Caco-2 (cell line): ENCODE results near the gene PIP4P1. TPM values are rescaled to one million over a fixed set of nuclear protein-coding genes. Genes with fewer than 3 reads are reported as not detected.
"Not testable (repeated sequence)": the region's sequence is repeated elsewhere in the genome, so short reads cannot be mapped to it uniquely, and the experiment has no call there.

Source experiments
- Bru-seq: library from RNA; stranded (reverse); fragments of 400-500 nt; gene quantifications from one replicate; lab custom pipeline; 2021; lab: Mats Ljungman, UMichigan
- BruChase-seq, 2 experiments: library from RNA; stranded (reverse); fragments of 400-500 nt; gene quantifications; one replicate each; lab custom pipeline; 2021; lab: Mats Ljungman, UMichigan
- BruUV-seq: library from RNA; stranded (reverse); fragments of 400-500 nt; replicated peaks from 2 replicates; lab custom pipeline; 2021; lab: Mats Ljungman, UMichigan
- CTCF ChIA-PET: fragments of 300-600 bp; sonication (Branson Sonifier 250); formaldehyde crosslinking; loops from one replicate; lab custom pipeline; 2022; ENCODE audit warnings: antibody characterized with exemption; lab: Charles Lee
- POLR2A ChIA-PET: fragments of 300-600 bp; sonication (Branson Sonifier 250); formaldehyde crosslinking; loops from one replicate; lab custom pipeline; 2022; ENCODE audit warnings: antibody characterized with exemption; lab: Charles Lee
- DNase-seq, 2 experiments: peaks; one replicate each; pipeline versions ENCODE4 v3.0.0 to v3.0.0-alpha.2; 2020 to 2022
- H3K27me3 ChIP-seq: replicated peaks from 2 replicates; pipeline ENCODE4 v1.6.0; 2011; ENCODE audit warnings: low read length; ENCODE audit not compliant: control insufficient read depth, insufficient read depth
- H3K36me3 ChIP-seq: 2 replicates; pipeline ENCODE4 v1.5.1; 2011; ENCODE audit warnings: low read length; ENCODE audit not compliant: control insufficient read depth, insufficient read depth
- H3K4me1 ChIP-seq: fragments of 250-450 bp; sonication (Bioruptor Pico); 2 replicates; pipeline ENCODE4 v1.5.1; 2020; ENCODE audit warnings: mild to moderate bottlenecking
- H3K4me3 ChIP-seq: 2 replicates; pipeline ENCODE4 v1.5.1; 2011; ENCODE audit warnings: low read depth, mild to moderate bottlenecking, control low read depth, low read length
- H3K9me3 ChIP-seq: fragments of 250-450 bp; sonication (Bioruptor Pico); 2 replicates; pipeline ENCODE4 v1.5.1; 2020; ENCODE audit warnings: mild to moderate bottlenecking, moderate library complexity
- H3K27ac Mint-ChIP-seq: one replicate; pipeline ENCODE4 v1.8.0; 2022; ENCODE audit warnings: mixed read lengths; ENCODE audit not compliant: unreplicated experiment
- H3K27me3 Mint-ChIP-seq: one replicate; pipeline ENCODE4 v1.8.0; 2022; ENCODE audit warnings: mixed read lengths; ENCODE audit not compliant: insufficient read depth, unreplicated experiment
- H3K36me3 Mint-ChIP-seq: one replicate; pipeline ENCODE4 v1.8.0; 2022; ENCODE audit warnings: mild to moderate bottlenecking, mixed read lengths; ENCODE audit not compliant: insufficient read depth, unreplicated experiment
- H3K4me1 Mint-ChIP-seq: one replicate; pipeline ENCODE4 v1.8.0; 2022; ENCODE audit warnings: low read depth, mixed read lengths; ENCODE audit not compliant: unreplicated experiment
- H3K4me3 Mint-ChIP-seq: one replicate; pipeline ENCODE4 v1.8.0; 2022; ENCODE audit warnings: mild to moderate bottlenecking, moderate library complexity, mixed read lengths; ENCODE audit not compliant: unreplicated experiment
- H3K9me3 Mint-ChIP-seq: one replicate; pipeline ENCODE4 v1.8.0; 2022; ENCODE audit warnings: mixed read lengths; ENCODE audit not compliant: unreplicated experiment
- CTCF ChIP-seq, 2 experiments: fragments of 200-600 bp in 1 of 2; IDR thresholded peaks; 1 replicate in 1 of 2; 2 replicates in 1 of 2; pipeline versions ENCODE4 v1.5.1 to v1.8.0; 2011 to 2022; ENCODE audit warnings: antibody characterized with exemption in 1 of 2, control low read depth in 1 of 2, inconsistent platforms in 1 of 2, low read depth in 1 of 2, low read length in 1 of 2, mild to moderate bottlenecking in 1 of 2, moderate library complexity in 1 of 2; ENCODE audit not compliant: insufficient read depth in 1 of 2, severe bottlenecking in 1 of 2, unreplicated experiment in 1 of 2
- intact Hi-C: fragments of 100-400 bp; cut with micrococcal nuclease; formaldehyde crosslinking; loops from one replicate; pipeline ENCODE4 v1.10.0; 2022; ENCODE audit not compliant: unreplicated experiment
- long read RNA-seq: library from polyadenylated mRNA; stranded (forward); transcript quantifications from one replicate; pipeline ENCODE4 v2.0.0, GENCODE V29; 2022
- total RNA-seq: library from RNA; stranded (reverse); gene quantifications from 2 replicates; pipeline ENCODE4 v1.2.3, GENCODE V29; 2022

The PIP4P1 gene
- total RNA-seq (39.6 and 46.2 TPM in 2 replicates), Bru-seq, nascent RNA (percentile 91 among the genes with signal in this experiment), BruChase-seq, experiment 1, labeled RNA remaining after a 2-hour chase (percentile 96 among the genes with signal in this experiment), BruChase-seq, experiment 2, labeled RNA remaining after a 6-hour chase (percentile 80 among the genes with signal in this experiment)
- long read RNA-seq, transcript PIP4P1-201 (7 exons, 1,961 nt), result minor isoform, 23 of 71 reads
- long read RNA-seq, transcript PIP4P1-202 (7 exons, 1,696 nt), result major isoform, 30 of 71 reads
- long read RNA-seq, partial matches to known transcripts, result 15 of 71 reads
- long read RNA-seq, other reads (novel, unspliced or antisense), result 3 of 71 reads

GRCh38 chr14:20461225-20462141, at the start of gene PIP4P1:
TSS of gene PIP4P1 (minus strand) at chr14:20461434. CDS start at chr14:20461325, 109 bp downstream.
- Mint-ChIP-seq H3K9me3 (no peaks in the 10 kb centered on the region), H3K27me3 (no peaks in the 10 kb centered on the region), H3K4me1 (peaks cover 17% of the 10 kb centered on the region), H3K4me3 (peak within 1 kb of the TSS; percentile 83), H3K27ac (peak within 1 kb of the TSS; percentile 96), H3K36me3 (peaks cover 32% of the 10 kb centered on the region)
- Histone ChIP-seq H3K27me3 (no peaks in the 10 kb centered on the region), H3K36me3 (0 out of 2 replicates have a peak, but pooled peaks cover 3% of the 10 kb centered on the region), H3K4me3 (peak within 1 kb of the TSS; percentile 93), H3K4me1 (peaks cover 16% of the 10 kb centered on the region), H3K9me3 (no peaks in the 10 kb centered on the region)
- intact Hi-C loops, result loop anchor here (1.0 to 2.0 kb wide), 4 partner anchors 8 to 221 kb away; partner anchors contain the start of gene PNP
- CTCF ChIA-PET, result interaction anchor here (0.6 to 1.4 kb wide), 7 partner anchors 46 to 229 kb away, joined by 3 to 10 read pairs (median 4); partner anchors contain the start of gene PARP2
- DNase-seq, result peak; percentile 99 to 100
- BruUV-seq, result no TSS peak
- TF ChIP-seq CTCF (IDR thresholded peaks at IDR 0.05; ENCODE audit: insufficient read depth in 1 of 2, low read depth in 1 of 2, low read length in 1 of 2, severe bottlenecking in 1 of 2, unreplicated experiment in 1 of 2), result no peak
- POLR2A ChIA-PET, result interaction anchor here (0.6 to 2.5 kb wide), 20 partner anchors 9 to 258 kb away, joined by 3 to 60 read pairs (median 4); partner anchors contain the start of genes PARP2, PNP and TEP1

GRCh38 chr14:20508367-20508766, 47.1 kb upstream of the PIP4P1 start:
- no peak for TF ChIP-seq CTCF (IDR thresholded peaks at IDR 0.05; ENCODE audit: insufficient read depth in 1 of 2, low read depth in 1 of 2, low read length in 1 of 2, severe bottlenecking in 1 of 2, unreplicated experiment in 1 of 2)
- H3K4me1 ChIP-seq, result no peaks in the 10 kb centered on the region
- DNase-seq, result no peak
- H3K27ac Mint-ChIP-seq, result no peak overlapping the region
- peaks cover 5% of the 10 kb centered on the region for H3K27me3 Mint-ChIP-seq
- ChIA-PET POLR2A (no interaction called here), CTCF (no interaction called here)
- H3K4me3 ChIP-seq, result no peak overlapping the region
- peaks cover 9% of the 10 kb centered on the region for H3K4me1 Mint-ChIP-seq
- H3K27me3 ChIP-seq, result no peaks in the 10 kb centered on the region
- no peak overlapping the region for H3K4me3 Mint-ChIP-seq
- no peaks in the 10 kb centered on the region for H3K9me3 Mint-ChIP-seq
- no TSS peak for BruUV-seq
- no peaks in the 10 kb centered on the region for H3K9me3 ChIP-seq
- intact Hi-C loops, result no loop called here
- no peaks in the 10 kb centered on the region for H3K36me3 Mint-ChIP-seq
- H3K36me3 ChIP-seq, result no peaks in the 10 kb centered on the region

- BruUV-seq, H3K4me1 ChIP-seq, H3K27me3 ChIP-seq, CTCF ChIA-PET, H3K36me3 Mint-ChIP-seq, DNase-seq, H3K27ac Mint-ChIP-seq, POLR2A ChIA-PET, H3K36me3 ChIP-seq, intact Hi-C loops, H3K9me3 Mint-ChIP-seq, H3K27me3 Mint-ChIP-seq, H3K9me3 ChIP-seq, H3K4me3 Mint-ChIP-seq, H3K4me3 ChIP-seq: not testable (repeated sequence)
- peaks cover 11% of the 10 kb centered on the region for H3K4me1 Mint-ChIP-seq
Measured at GRCh38 chr14:20507537-20507936, 46.3 kb upstream of the PIP4P1 start.

GRCh38 chr14:20506752-20507151, 45.5 kb upstream of the PIP4P1 start:
- peaks cover 11% of the 10 kb centered on the region for H3K4me1 Mint-ChIP-seq
- H3K4me3 Mint-ChIP-seq, intact Hi-C loops, H3K27me3 Mint-ChIP-seq, POLR2A ChIA-PET, H3K9me3 ChIP-seq, H3K36me3 ChIP-seq, H3K4me1 ChIP-seq, CTCF ChIA-PET, H3K4me3 ChIP-seq, DNase-seq, H3K27me3 ChIP-seq, H3K36me3 Mint-ChIP-seq, BruUV-seq, H3K27ac Mint-ChIP-seq, H3K9me3 Mint-ChIP-seq: not testable (repeated sequence)

GRCh38 chr14:20506276-20506675, 45.0 kb upstream of the PIP4P1 start:
- H3K27ac Mint-ChIP-seq, H3K9me3 ChIP-seq, H3K4me1 ChIP-seq, intact Hi-C loops, H3K36me3 ChIP-seq, H3K27me3 ChIP-seq, H3K9me3 Mint-ChIP-seq, DNase-seq, BruUV-seq, H3K36me3 Mint-ChIP-seq, H3K27me3 Mint-ChIP-seq, H3K4me3 Mint-ChIP-seq, H3K4me3 ChIP-seq, POLR2A ChIA-PET, CTCF ChIA-PET: not testable (repeated sequence)
- H3K4me1 Mint-ChIP-seq, result peaks cover 11% of the 10 kb centered on the region
